ENCODE measurements around the gene PPP1R14D. TPM values are rescaled to one million over a fixed set of nuclear protein-coding genes. Genes with fewer than 3 reads are reported as not detected.

The PPP1R14D gene
- total and polyA plus RNA-seq, 2 of the 8 experiments (the other 6 are each of a cell fraction or from before 2014, with no cell fraction given), result not detected

DNA sequence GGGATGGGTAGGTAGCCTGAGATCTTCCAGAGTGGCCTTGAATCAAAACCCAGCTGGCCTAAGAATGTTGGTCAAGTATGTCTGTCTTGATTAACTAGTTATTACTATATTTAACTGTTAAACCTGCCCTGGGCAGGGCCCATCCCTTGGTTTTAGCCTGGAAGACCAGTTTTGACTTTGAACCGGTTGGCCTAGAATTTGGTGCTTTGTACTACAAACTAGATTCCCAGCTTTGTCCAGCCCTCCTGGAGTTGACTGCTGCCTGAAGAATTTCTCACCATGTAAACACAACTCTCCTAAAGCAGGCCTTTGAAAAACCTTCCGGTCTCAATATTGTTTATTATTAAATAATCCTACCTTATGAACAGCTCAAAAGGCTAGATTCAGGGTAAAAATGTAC lies 42.7 kb downstream of the PPP1R14D start:
- no peak for FAIRE-seq
- Histone ChIP-seq H3K18ac (ENCODE audit: extremely low read depth, low read length) (no peak overlapping the region), H3K23ac (ENCODE audit: insufficient read length) (no peak overlapping the region), H4K20me1 (replicated peaks in 1 of 2; ENCODE audit: control insufficient read depth in 1 of 2, insufficient read depth in 2 of 2, low read length in 2 of 2) (peaks cover 2 to 7% of the 10 kb centered on the region in 2 experiments), H3K36me3 (ENCODE audit: control insufficient read depth in 2 of 4, insufficient read depth in 4 of 4, low read length in 3 of 4) (no peaks in the 10 kb centered on the region), H3K23me2 (ENCODE audit: low read depth, low read length) (no peaks in the 10 kb centered on the region; the same call in 1 of the 2 replicates), H3K14ac (ENCODE audit: insufficient read length) (no peak overlapping the region), H2AFZ (ENCODE audit: low read length) (no peak overlapping the region), H3K4me3 (ENCODE audit: extremely low read depth in 1 of 4, insufficient read depth in 2 of 4, low read depth in 3 of 4, low read length in 4 of 4) (no peak overlapping the region), H3K79me1 (ENCODE audit: low read depth, low read length) (peaks cover 4% of the 10 kb centered on the region), H2BK5ac (ENCODE audit: low read depth, low read length) (no peak overlapping the region), H2AK5ac (ENCODE audit: low read depth, low read length) (no peak overlapping the region; the same call in 1 of the 2 replicates), H2BK15ac (ENCODE audit: low read length) (no peak overlapping the region), H4K8ac (ENCODE audit: extremely low read depth, insufficient read depth, low read length) (no peak overlapping the region), H2BK12ac (ENCODE audit: low read depth, low read length) (peak overlapping the region; percentile 90; the same call in 1 of the 2 replicates), H4K91ac (replicated peaks; ENCODE audit: insufficient read length, low read length) (no peak overlapping the region), H2BK120ac (replicated peaks; ENCODE audit: low read depth, low read length) (no peak overlapping the region), H2BK20ac (ENCODE audit: low read length) (no peak overlapping the region), H3K9me3 (ENCODE audit: insufficient read depth in 2 of 2, low read depth in 1 of 2, low read length in 1 of 2) (no peaks in the 10 kb centered on the region), H3K4me1 (replicated peaks in 1 of 4; ENCODE audit: control insufficient read depth in 3 of 4, insufficient read depth in 4 of 4, low read length in 3 of 4) (peaks cover 19 to 38% (median 20%) of the 10 kb centered on the region in 4 experiments), H4K5ac (ENCODE audit: insufficient read length, low read depth, low read length) (no peak overlapping the region), H3K4me2 (ENCODE audit: insufficient read depth in 1 of 2, low read depth in 2 of 2, low read length in 2 of 2) (no peak overlapping the region), H3K27me3 (replicated peaks in 1 of 4; ENCODE audit: control insufficient read depth in 3 of 4, extremely low read depth in 1 of 4, insufficient read depth in 3 of 4, low read length in 3 of 4) (no peaks in the 10 kb centered on the region), H3K56ac (replicated peaks; ENCODE audit: insufficient read length, low read depth, low read length) (no peak overlapping the region), H3K4ac (replicated peaks; ENCODE audit: insufficient read length, low read depth, low read length) (no peak overlapping the region), H3K9ac (replicated peaks in 1 of 4; ENCODE audit: extremely low read depth in 1 of 4, low read depth in 3 of 4, low read length in 3 of 4) (no peak overlapping the region), H3K79me2 (ENCODE audit: control insufficient read depth in 1 of 2, insufficient read depth in 2 of 2, low read length in 2 of 2) (peaks cover 0 to 14% of the 10 kb centered on the region in 2 experiments; a peak in 3 of 4 replicates), H3K27ac (ENCODE audit: low read depth, low read length) (no peak overlapping the region; the same call in 1 of the 2 replicates)
- WGBS, 2 experiments (ENCODE audit: extremely low coverage in 1 of 2, insufficient coverage in 1 of 2, insufficient read length in 1 of 2, insufficient replicate concordance in 2 of 2, low coverage in 1 of 2, low lambda C conversion rate in 2 of 2, missing lambda C conversion rate in 1 of 2), result 94% methylated on average over 2 of the region's 2 CpGs; no CpG with 5 or more reads in 1 of the 2 experiments
- CTCF ChIA-PET (ENCODE audit: partially characterized antibody), result interaction anchor here (1.1 to 12.9 kb wide), 20 partner anchors 8 to 120 kb away, joined by 3 to 184 read pairs (median 6); partner anchors contain the start of genes C15orf62, GCHFR, RHOV and SPINT1
- TF ChIP-seq SP1 (IDR thresholded peaks at IDR 0.05; ENCODE audit: low read depth, low read length), result no peak
- POLR2A ChIA-PET (ENCODE audit: partially characterized antibody), result interaction anchor here (0.6 to 2.7 kb wide), 9 partner anchors 9 to 167 kb away, joined by 3 to 9 read pairs (median 4); partner anchors contain the start of genes C15orf62, CHAC1, DLL4 and DNAJC17
- DNase-seq (ENCODE audit: low read depth in 1 of 2, low spot score in 2 of 2), result no peak
